ENCODE data around the gene BCAP31.
"Not testable (repeated sequence)": the region's sequence is repeated elsewhere in the genome, so short reads cannot be mapped to it uniquely, and the experiment has no call there.

Gene BCAP31

GRCh38 chrX:153762626-153763173 lies 38.5 kb upstream of the BCAP31 start:
- no peak for DNase-seq

- DNase-seq = no peak
Observed at GRCh38 chrX:153761863-153762262, 37.7 kb upstream of the BCAP31 start.

GRCh38 chrX:153755136-153755535 lies 30.9 kb upstream of the BCAP31 start:
- DNase-seq = no peak

- no peak for DNase-seq
Observed at GRCh38 chrX:153750127-153750774, 26.1 kb upstream of the BCAP31 start.

- not testable (repeated sequence) for DNase-seq
Observed at GRCh38 chrX:153749017-153749416, 24.8 kb upstream of the BCAP31 start.

- not testable (repeated sequence) for DNase-seq
Observed at GRCh38 chrX:153746991-153747390, 22.8 kb upstream of the BCAP31 start.

GRCh38 chrX:153746359-153746758 lies 22.2 kb upstream of the BCAP31 start:
- DNase-seq = no peak

- DNase-seq = not testable (repeated sequence)
Observed at GRCh38 chrX:153745067-153745433, 20.9 kb upstream of the BCAP31 start.

- DNase-seq = no peak
Observed at GRCh38 chrX:153744210-153745066, 20.3 kb upstream of the BCAP31 start.

- not testable (repeated sequence) for DNase-seq
Observed at GRCh38 chrX:153743468-153744209, 19.5 kb upstream of the BCAP31 start.

GRCh38 chrX:153742796-153743467 lies 18.7 kb upstream of the BCAP31 start:
- DNase-seq = not testable (repeated sequence)

GRCh38 chrX:153742111-153742510 lies 17.9 kb upstream of the BCAP31 start:
- not testable (repeated sequence) for DNase-seq

GRCh38 chrX:153741446-153741845 lies 17.3 kb upstream of the BCAP31 start:
- DNase-seq = no peak

GRCh38 chrX:153740631-153741222 lies 16.5 kb upstream of the BCAP31 start:
- DNase-seq = no peak

- DNase-seq = no peak
Observed at GRCh38 chrX:153739754-153740486, 15.7 kb upstream of the BCAP31 start.

- DNase-seq = no peak
Observed at GRCh38 chrX:153738056-153738605, 13.9 kb upstream of the BCAP31 start.

- no peak for DNase-seq
Observed at GRCh38 chrX:153736871-153737441, 12.8 kb upstream of the BCAP31 start.

- no peak for DNase-seq
Observed at GRCh38 chrX:153736071-153736820, 12.1 kb upstream of the BCAP31 start.

- no peak for DNase-seq
Observed at GRCh38 chrX:153735274-153735673, 11.1 kb upstream of the BCAP31 start.

GRCh38 chrX:153734871-153735270 lies 10.7 kb upstream of the BCAP31 start:
- no peak for DNase-seq

Measured in hippocampal formation (tissue), 2 donors.